HCT116 (cell line): ENCODE results near the gene ZNF777. TPM values are rescaled to one million over a fixed set of nuclear protein-coding genes. Genes with fewer than 3 reads are reported as not detected.

ENCODE experiments used
- CEBPB ChIP-seq: IDR thresholded peaks from 2 replicates; pipeline ENCODE4 v1.6.1; 2012; ENCODE audit warnings: low read depth
- EGR1 ChIP-seq: IDR thresholded peaks from 2 replicates; pipeline ENCODE4 v1.6.1; 2012; ENCODE audit warnings: low read depth
- EZH2 ChIP-seq: fragments of 200-600 bp; sonication (generic); IDR thresholded peaks from 2 replicates; pipeline ENCODE4 v1.6.1; 2017; ENCODE audit warnings: antibody characterized with exemption, mixed run types
- EZH2phosphoT487 ChIP-seq: fragments of 200-600 bp; IDR thresholded peaks from 2 replicates; pipeline ENCODE4 v1.6.1; 2018; ENCODE audit warnings: antibody characterized with exemption, borderline replicate concordance
- FOSL1 ChIP-seq: IDR thresholded peaks from 2 replicates; pipeline ENCODE4 v1.6.1; 2012; ENCODE audit warnings: low read depth
- JUND ChIP-seq: IDR thresholded peaks from 2 replicates; pipeline ENCODE4 v1.6.1; 2012
- POLR2A ChIP-seq: IDR thresholded peaks from 2 replicates; pipeline ENCODE4 v1.7.0; 2011; ENCODE audit warnings: borderline replicate concordance; ENCODE audit not compliant: insufficient read depth, insufficient read length; ENCODE audit errors: extremely low read depth
- POLR2AphosphoS5 ChIP-seq: IDR thresholded peaks from 2 replicates; pipeline ENCODE4 v1.6.1; 2011; ENCODE audit warnings: mild to moderate bottlenecking, low read depth, low read length, moderate library complexity
- SIN3A ChIP-seq: IDR thresholded peaks from 2 replicates; pipeline ENCODE4 v1.6.1; 2012; ENCODE audit warnings: low read depth
- SP1 ChIP-seq: IDR thresholded peaks from 2 replicates; pipeline ENCODE4 v1.6.1; 2012; ENCODE audit warnings: low read depth
- TCF7L2 ChIP-seq: IDR thresholded peaks from 2 replicates; pipeline ENCODE4 v1.7.0; 2011; ENCODE audit warnings: borderline replicate concordance, inconsistent platforms; ENCODE audit not compliant: insufficient read depth, insufficient read length; ENCODE audit errors: extremely low read depth
- YY1 ChIP-seq: IDR thresholded peaks from 2 replicates; pipeline ENCODE4 v1.6.1; 2011; ENCODE audit warnings: low read length, low read depth, moderate library complexity, mild to moderate bottlenecking; ENCODE audit not compliant: insufficient replicate concordance; ENCODE audit errors: extremely low read depth
- total RNA-seq: library from RNA; stranded (reverse); gene quantifications from one replicate; pipeline ENCODE4 v1.2.1, GENCODE V29; 2021; ENCODE audit not compliant: unreplicated experiment
- TF ChIP-seq, protein P1 (sequence below), 3 experiments: fragments of 200-600 bp in 1 of 3; sonication (generic) in 1 of 3; IDR thresholded peaks in 2 of 3; conservative IDR thresholded peaks in 1 of 3; 2 replicates each; pipeline ENCODE4 v1.5.1; 2012 to 2017; ENCODE audit warnings: low read depth in 2 of 3, low read length in 2 of 3, antibody characterized with exemption in 1 of 3, borderline replicate concordance in 1 of 3, control low read depth in 1 of 3, mild to moderate bottlenecking in 1 of 3, mixed read lengths in 1 of 3, mixed run types in 1 of 3, moderate library complexity in 1 of 3; ENCODE audit not compliant: insufficient read depth in 1 of 3
- TF ChIP-seq, protein P2 (sequence below): IDR thresholded peaks from 2 replicates; pipeline ENCODE4 v1.6.1; 2011; ENCODE audit warnings: mild to moderate bottlenecking, low read length, moderate library complexity; ENCODE audit not compliant: insufficient replicate concordance; ENCODE audit errors: extremely low read depth
- TF ChIP-seq, protein P3 (sequence below): IDR thresholded peaks from 2 replicates; pipeline ENCODE4 v1.6.1; 2012

ZNF777 gene
- total RNA-seq, 1 experiment from 2014 or later, result 15.6 TPM

DNA sequence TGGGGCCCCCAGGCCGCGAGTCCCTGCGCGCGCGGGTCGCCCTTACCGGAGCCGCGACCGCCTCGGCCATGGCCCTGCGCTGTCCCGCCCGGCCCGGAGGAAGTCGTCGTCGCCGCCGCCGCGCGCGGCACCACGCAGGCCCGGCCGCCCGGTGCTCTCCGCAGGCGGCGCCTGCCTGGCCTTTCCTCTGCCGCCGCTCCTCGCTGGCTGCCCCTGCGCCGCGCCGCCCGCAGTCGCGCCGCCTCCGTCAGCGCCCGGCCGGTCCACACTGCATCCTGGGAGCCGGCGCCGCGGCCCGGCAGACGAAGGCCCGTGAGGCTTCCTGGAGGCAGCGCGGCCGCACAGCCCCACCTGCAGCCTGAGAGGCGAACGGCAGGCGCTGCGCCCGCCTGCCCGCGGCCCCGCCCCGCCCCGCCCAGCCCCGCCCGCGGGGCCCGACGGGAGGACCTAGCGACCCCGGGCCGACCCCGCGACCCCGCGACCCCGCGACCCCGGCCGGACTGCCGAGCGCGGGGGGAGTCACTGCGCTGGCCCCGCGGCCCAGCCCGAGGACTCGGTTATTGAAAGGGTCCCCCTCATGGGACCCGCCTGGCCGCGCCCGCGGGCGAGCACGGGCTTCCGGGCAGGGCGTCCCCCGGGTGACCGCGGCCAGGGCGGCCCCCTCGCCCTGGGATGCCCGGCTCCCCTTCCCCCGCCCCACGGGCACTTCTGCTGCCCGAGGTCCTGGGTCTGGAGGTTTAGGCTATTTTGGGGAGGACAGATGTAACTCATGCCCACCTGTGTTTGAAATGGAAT is 36.8 kb upstream of the ZNF777 start, which contains the start of gene ZNF746 (continued):
- TF ChIP-seq, protein P1, sequence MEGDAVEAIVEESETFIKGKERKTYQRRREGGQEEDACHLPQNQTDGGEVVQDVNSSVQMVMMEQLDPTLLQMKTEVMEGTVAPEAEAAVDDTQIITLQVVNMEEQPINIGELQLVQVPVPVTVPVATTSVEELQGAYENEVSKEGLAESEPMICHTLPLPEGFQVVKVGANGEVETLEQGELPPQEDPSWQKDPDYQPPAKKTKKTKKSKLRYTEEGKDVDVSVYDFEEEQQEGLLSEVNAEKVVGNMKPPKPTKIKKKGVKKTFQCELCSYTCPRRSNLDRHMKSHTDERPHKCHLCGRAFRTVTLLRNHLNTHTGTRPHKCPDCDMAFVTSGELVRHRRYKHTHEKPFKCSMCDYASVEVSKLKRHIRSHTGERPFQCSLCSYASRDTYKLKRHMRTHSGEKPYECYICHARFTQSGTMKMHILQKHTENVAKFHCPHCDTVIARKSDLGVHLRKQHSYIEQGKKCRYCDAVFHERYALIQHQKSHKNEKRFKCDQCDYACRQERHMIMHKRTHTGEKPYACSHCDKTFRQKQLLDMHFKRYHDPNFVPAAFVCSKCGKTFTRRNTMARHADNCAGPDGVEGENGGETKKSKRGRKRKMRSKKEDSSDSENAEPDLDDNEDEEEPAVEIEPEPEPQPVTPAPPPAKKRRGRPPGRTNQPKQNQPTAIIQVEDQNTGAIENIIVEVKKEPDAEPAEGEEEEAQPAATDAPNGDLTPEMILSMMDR (IDR thresholded peaks at IDR 0.05 in 2 of 3, conservative IDR thresholded peaks at IDR 0.05 in 1 of 3; ENCODE audit: borderline replicate concordance in 1 of 3, insufficient read depth in 1 of 3, low read depth in 2 of 3, low read length in 2 of 3), result peak; percentile 34 to 57 (median 49); a peak in 4 of 6 replicates
- TF ChIP-seq EZH2phosphoT487 (no peak), POLR2A (peak; percentile 64), JUND (no peak), SIN3A (peak; percentile 66; the same call in 1 of the 2 replicates), SP1 (no peak), YY1 (peak; percentile 44), EZH2 (no peak), CEBPB (no peak), POLR2AphosphoS5 (peak; percentile 72), EGR1 (no peak), FOSL1 (no peak), TCF7L2 (peak; percentile 21)
- TF ChIP-seq, protein P2, sequence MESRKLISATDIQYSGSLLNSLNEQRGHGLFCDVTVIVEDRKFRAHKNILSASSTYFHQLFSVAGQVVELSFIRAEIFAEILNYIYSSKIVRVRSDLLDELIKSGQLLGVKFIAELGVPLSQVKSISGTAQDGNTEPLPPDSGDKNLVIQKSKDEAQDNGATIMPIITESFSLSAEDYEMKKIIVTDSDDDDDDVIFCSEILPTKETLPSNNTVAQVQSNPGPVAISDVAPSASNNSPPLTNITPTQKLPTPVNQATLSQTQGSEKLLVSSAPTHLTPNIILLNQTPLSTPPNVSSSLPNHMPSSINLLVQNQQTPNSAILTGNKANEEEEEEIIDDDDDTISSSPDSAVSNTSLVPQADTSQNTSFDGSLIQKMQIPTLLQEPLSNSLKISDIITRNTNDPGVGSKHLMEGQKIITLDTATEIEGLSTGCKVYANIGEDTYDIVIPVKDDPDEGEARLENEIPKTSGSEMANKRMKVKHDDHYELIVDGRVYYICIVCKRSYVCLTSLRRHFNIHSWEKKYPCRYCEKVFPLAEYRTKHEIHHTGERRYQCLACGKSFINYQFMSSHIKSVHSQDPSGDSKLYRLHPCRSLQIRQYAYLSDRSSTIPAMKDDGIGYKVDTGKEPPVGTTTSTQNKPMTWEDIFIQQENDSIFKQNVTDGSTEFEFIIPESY, result no peak
- TF ChIP-seq, protein P3, sequence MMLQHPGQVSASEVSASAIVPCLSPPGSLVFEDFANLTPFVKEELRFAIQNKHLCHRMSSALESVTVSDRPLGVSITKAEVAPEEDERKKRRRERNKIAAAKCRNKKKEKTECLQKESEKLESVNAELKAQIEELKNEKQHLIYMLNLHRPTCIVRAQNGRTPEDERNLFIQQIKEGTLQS, result no peak
